Upper lobe of left lung (tissue), 6 donors: ENCODE data around the gene HAUS5. TPM values are rescaled to one million over a fixed set of nuclear protein-coding genes. Genes with fewer than 3 reads are reported as not detected.

Experiments
- ATAC-seq, 2 donors: fragments of 200-7000 bp; cut with Tn5 transposase; one replicate each; pipeline ENCODE4 v1.9.1; 2022; ENCODE audit warnings: mild to moderate bottlenecking in 2 of 2, moderate library complexity in 2 of 2; ENCODE audit not compliant: low FRiP score in 2 of 2
- DNase-seq, 2 donors: peaks; one replicate each; pipeline ENCODE4 v3.0.0-alpha.2; 2019 to 2020
- H3K27ac ChIP-seq, 4 donors: fragments of 200-600 bp; sonication (generic); one replicate each; pipeline ENCODE4 v1.5.1; 2016 to 2019
- H3K27me3 ChIP-seq, 4 donors: fragments of 200-600 bp; sonication (generic); one replicate each; pipeline ENCODE4 v1.5.1; 2017 to 2019
- H3K36me3 ChIP-seq, 4 donors: fragments of 200-600 bp; sonication (generic); one replicate each; pipeline ENCODE4 v1.5.1; 2016 to 2019
- H3K4me1 ChIP-seq, 4 donors: fragments of 200-600 bp; sonication (generic); one replicate each; pipeline ENCODE4 v1.5.1; 2018 to 2019
- H3K4me3 ChIP-seq, 4 donors: fragments of 200-600 bp; sonication (generic); one replicate each; pipeline ENCODE4 v1.5.1; 2017 to 2019; ENCODE audit warnings: mild to moderate bottlenecking in 2 of 4, moderate library complexity in 1 of 4
- H3K9me3 ChIP-seq, 4 donors: fragments of 200-600 bp; sonication (generic); one replicate each; pipeline ENCODE4 v1.5.1; 2018 to 2019
- EP300 ChIP-seq, 4 donors: sonication (generic); formaldehyde crosslinking; IDR thresholded peaks; one replicate each; pipeline ENCODE4 v1.5.1; 2017; ENCODE audit warnings: antibody characterized with exemption in 4 of 4, control low read depth in 2 of 4
- POLR2A ChIP-seq, 4 donors: fragments of 450-650 bp; IDR thresholded peaks; one replicate each; pipeline ENCODE4 v1.5.1; 2016 to 2017; ENCODE audit warnings: antibody characterized with exemption in 4 of 4, mild to moderate bottlenecking in 2 of 4
- POLR2AphosphoS5 ChIP-seq, 2 donors: sonication (generic); formaldehyde crosslinking; IDR thresholded peaks; one replicate each; pipeline ENCODE4 v1.5.1; 2017; ENCODE audit warnings: antibody characterized with exemption in 2 of 2
- WGBS, 2 donors: methylation state at CpG; one replicate each; pipeline ENCODE4 v1.1.5; 2017 to 2018; 5-methylcytosine and 5-hydroxymethylcytosine counted together
- total RNA-seq, 6 donors: library from RNA; depleted of rRNA in 4 of 6; stranded (reverse); fragments of >200 nt in 4 of 6; gene quantifications; one replicate each; pipeline versions ENCODE4 v1.1.0 to v1.2.1, GENCODE V29; 2016 to 2021
- TF ChIP-seq, protein P1 (sequence below), 6 experiments: fragments of 450-650 bp in 4 of 6; fragments of 200-600 bp in 2 of 6; sonication (generic) in 2 of 6; IDR thresholded peaks; one replicate each; pipeline ENCODE4 v1.5.1; 2016 to 2019; ENCODE audit warnings: antibody characterized with exemption in 6 of 6
- donor health status: DM: no; HTN: no; CAD: no; lungs with moderate emphysema.
- donor health status: DM: no; HTN: yes; CAD: no; lungs with severe emphysema.

HAUS5 gene
- total RNA-seq, 6 donors from 2014 or later = 5.6 to 32.5 (median 11.3) TPM

- no peak overlapping the region for H3K27ac ChIP-seq
- H3K4me3 ChIP-seq = no peak overlapping the region
- DNase-seq (no peak), ATAC-seq (no peak)
- TF ChIP-seq, protein P1, sequence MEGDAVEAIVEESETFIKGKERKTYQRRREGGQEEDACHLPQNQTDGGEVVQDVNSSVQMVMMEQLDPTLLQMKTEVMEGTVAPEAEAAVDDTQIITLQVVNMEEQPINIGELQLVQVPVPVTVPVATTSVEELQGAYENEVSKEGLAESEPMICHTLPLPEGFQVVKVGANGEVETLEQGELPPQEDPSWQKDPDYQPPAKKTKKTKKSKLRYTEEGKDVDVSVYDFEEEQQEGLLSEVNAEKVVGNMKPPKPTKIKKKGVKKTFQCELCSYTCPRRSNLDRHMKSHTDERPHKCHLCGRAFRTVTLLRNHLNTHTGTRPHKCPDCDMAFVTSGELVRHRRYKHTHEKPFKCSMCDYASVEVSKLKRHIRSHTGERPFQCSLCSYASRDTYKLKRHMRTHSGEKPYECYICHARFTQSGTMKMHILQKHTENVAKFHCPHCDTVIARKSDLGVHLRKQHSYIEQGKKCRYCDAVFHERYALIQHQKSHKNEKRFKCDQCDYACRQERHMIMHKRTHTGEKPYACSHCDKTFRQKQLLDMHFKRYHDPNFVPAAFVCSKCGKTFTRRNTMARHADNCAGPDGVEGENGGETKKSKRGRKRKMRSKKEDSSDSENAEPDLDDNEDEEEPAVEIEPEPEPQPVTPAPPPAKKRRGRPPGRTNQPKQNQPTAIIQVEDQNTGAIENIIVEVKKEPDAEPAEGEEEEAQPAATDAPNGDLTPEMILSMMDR (IDR thresholded peaks at IDR 0.05) = no peak
- TF ChIP-seq POLR2AphosphoS5 (IDR thresholded peaks at IDR 0.05) = no peak
- TF ChIP-seq EP300 (IDR thresholded peaks at IDR 0.05) = no peak
- no peaks in the 10 kb centered on the region for H3K27me3 ChIP-seq
- peaks cover 0 to 31% (median 15%) of the 10 kb centered on the region in 4 donors for H3K36me3 ChIP-seq
- WGBS, 2 donors = 90 to 92% methylated on average over 5 to 6 of the region's 7 CpGs
- no peaks in the 10 kb centered on the region for H3K9me3 ChIP-seq
- no peaks in the 10 kb centered on the region for H3K4me1 ChIP-seq
These were observed 6.3 kb downstream of the HAUS5 start for GRCh38 chr19:35618857-35619256.

GRCh38 chr19:35619290-35619923 lies 6.9 kb downstream of the HAUS5 start:
- Histone ChIP-seq H3K27ac (no peak overlapping the region), H3K36me3 (peaks cover 0 to 31% (median 15%) of the 10 kb centered on the region in 4 donors), H3K9me3 (no peaks in the 10 kb centered on the region), H3K27me3 (no peaks in the 10 kb centered on the region), H3K4me1 (no peaks in the 10 kb centered on the region), H3K4me3 (no peak overlapping the region)
- ATAC-seq (no peak), DNase-seq (no peak)
- 95 to 98% methylated on average over 6 to 8 of the region's 12 CpGs for WGBS, 2 donors
- no peak for TF ChIP-seq POLR2AphosphoS5 (IDR thresholded peaks at IDR 0.05)
- TF ChIP-seq POLR2A (IDR thresholded peaks at IDR 0.05) = no peak
- no peak for TF ChIP-seq EP300 (IDR thresholded peaks at IDR 0.05)
- TF ChIP-seq, protein P1 (IDR thresholded peaks at IDR 0.05) = no peak

GRCh38 chr19:35620001-35620400 lies 7.5 kb downstream of the HAUS5 start:
- Histone ChIP-seq H3K36me3 (peaks cover 0 to 31% (median 15%) of the 10 kb centered on the region in 4 donors), H3K27me3 (no peaks in the 10 kb centered on the region), H3K4me1 (no peaks in the 10 kb centered on the region), H3K27ac (no peak overlapping the region), H3K4me3 (no peak overlapping the region), H3K9me3 (no peaks in the 10 kb centered on the region)
- ATAC-seq (no peak), DNase-seq (peak in 1 of 2 donors; percentile 72)
- WGBS, 2 donors = 95 to 100% methylated on average over 9 to 16 of the region's 17 CpGs
- TF ChIP-seq POLR2A (IDR thresholded peaks at IDR 0.05) (no peak), POLR2AphosphoS5 (IDR thresholded peaks at IDR 0.05) (no peak), EP300 (IDR thresholded peaks at IDR 0.05) (no peak)
- TF ChIP-seq, protein P1 (IDR thresholded peaks at IDR 0.05) = no peak

DNA sequence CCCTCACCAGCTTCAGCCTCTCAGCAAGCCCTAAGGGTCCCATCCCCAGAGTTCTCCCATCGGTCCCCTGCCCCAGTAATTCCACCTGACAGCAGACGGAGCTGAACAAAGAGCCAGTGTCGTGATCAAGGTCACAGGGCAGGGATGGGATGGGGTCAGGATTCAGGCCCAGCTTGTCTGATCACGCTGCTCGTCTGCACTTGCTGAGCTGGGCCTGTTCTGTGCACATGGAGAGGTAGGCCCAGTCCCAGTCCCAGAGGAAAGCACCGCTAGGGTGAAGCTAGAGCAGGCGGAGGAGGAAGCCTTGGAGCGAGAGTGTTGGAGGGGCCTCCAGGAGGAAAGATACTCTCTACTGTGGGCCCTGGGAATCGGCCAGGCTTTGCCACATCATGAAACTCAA lies 9.2 kb downstream of the HAUS5 start:
- H3K27ac ChIP-seq = no peak overlapping the region
- TF ChIP-seq POLR2A (IDR thresholded peaks at IDR 0.05) (no peak), POLR2AphosphoS5 (IDR thresholded peaks at IDR 0.05) (no peak)
- TF ChIP-seq, protein P1 (IDR thresholded peaks at IDR 0.05) = no peak
- 97 to 99% methylated on average over 7 to 9 of the region's 9 CpGs for WGBS, 2 donors
- no peaks in the 10 kb centered on the region for H3K27me3 ChIP-seq
- H3K4me3 ChIP-seq = no peak overlapping the region
- H3K4me1 ChIP-seq = no peaks in the 10 kb centered on the region
- no peaks in the 10 kb centered on the region for H3K9me3 ChIP-seq
- peaks cover 0 to 30% (median 12%) of the 10 kb centered on the region in 4 donors for H3K36me3 ChIP-seq
- DNase-seq (no peak), ATAC-seq (no peak)

GRCh38 chr19:35622750-35623149 lies 10.2 kb downstream of the HAUS5 start:
- ATAC-seq (no peak), DNase-seq (peak in 1 of 2 donors; percentile 59)
- no peaks in the 10 kb centered on the region for H3K9me3 ChIP-seq
- H3K27me3 ChIP-seq = no peaks in the 10 kb centered on the region
- H3K27ac ChIP-seq = no peak overlapping the region
- peaks cover 0 to 2% (median 0%) of the 10 kb centered on the region in 4 donors for H3K4me1 ChIP-seq
- 91 to 94% methylated on average over 6 to 13 of the region's 13 CpGs for WGBS, 2 donors
- peaks cover 0 to 23% (median 11%) of the 10 kb centered on the region in 4 donors for H3K36me3 ChIP-seq
- no peak for TF ChIP-seq EP300 (IDR thresholded peaks at IDR 0.05)
- TF ChIP-seq POLR2A (IDR thresholded peaks at IDR 0.05) = no peak
- TF ChIP-seq, protein P1 (IDR thresholded peaks at IDR 0.05) = no peak
- TF ChIP-seq POLR2AphosphoS5 (IDR thresholded peaks at IDR 0.05) = no peak
- H3K4me3 ChIP-seq = no peak overlapping the region
